Gastrocnemius medialis (tissue), 4 donors: ENCODE results near the gene ALDH3B1. TPM values are rescaled to one million over a fixed set of nuclear protein-coding genes. Genes with fewer than 3 reads are reported as not detected.

Source experiments
- ATAC-seq, 2 donors: fragments of 150-250 bp; one replicate each; pipeline ENCODE4 v1.9.1; 2016
- DNase-seq, 2 donors: peaks; one replicate each; pipeline ENCODE4 v3.0.0-alpha.2; 2019
- H3K27ac ChIP-seq, 4 donors: fragments of 200-600 bp; sonication (generic); 1 replicate in 1 of 4; 2 replicates in 3 of 4; pipeline ENCODE4 v1.5.1; 2016 to 2018; ENCODE audit warnings: mild to moderate bottlenecking in 2 of 4, moderate library complexity in 1 of 4
- H3K27me3 ChIP-seq, 3 donors: fragments of 200-600 bp; sonication (generic) in 2 of 3; 1 replicate in 1 of 3; 2 replicates in 2 of 3; pipeline versions ENCODE4 v1.5.1 to v1.6.0; 2016 to 2019; ENCODE audit warnings: mild to moderate bottlenecking in 1 of 3, moderate library complexity in 1 of 3
- H3K36me3 ChIP-seq, 2 donors: fragments of 200-600 bp; sonication (generic) in 1 of 2; one replicate each; pipeline ENCODE4 v1.5.1; 2017 to 2018
- H3K4me1 ChIP-seq, 2 donors: fragments of 200-600 bp; sonication (generic) in 1 of 2; one replicate each; pipeline ENCODE4 v1.5.1; 2016 to 2017; ENCODE audit warnings: mild to moderate bottlenecking in 2 of 2
- H3K4me3 ChIP-seq, 4 donors: fragments of 200-600 bp; sonication (generic) in 3 of 4; 1 replicate in 1 of 4; 2 replicates in 3 of 4; pipeline ENCODE4 v1.5.1; 2016 to 2019; ENCODE audit warnings: mild to moderate bottlenecking in 2 of 4
- H3K9me3 ChIP-seq, 3 donors: fragments of 200-600 bp; sonication (generic) in 2 of 3; 1 replicate in 1 of 3; 2 replicates in 2 of 3; pipeline ENCODE4 v1.5.1; 2016 to 2019
- POLR2A ChIP-seq, 2 donors: fragments of 450-650 bp; IDR thresholded peaks; one replicate each; pipeline ENCODE4 v1.6.1; 2017; ENCODE audit warnings: antibody characterized with exemption in 2 of 2, mild to moderate bottlenecking in 2 of 2, moderate library complexity in 2 of 2
- in situ Hi-C, 4 donors: fragments of 200-750 bp; cut with MboI; loops; one replicate each; pipeline versions ENCODE4 v1.15.0 to v1.8.0; 2017; ENCODE audit warnings: low sequenced_read_pairs in 4 of 4
- intact Hi-C: fragments of 100-400 bp; cut with DNase I; formaldehyde crosslinking; loops from one replicate; pipeline ENCODE4 v1.15.1; 2023; ENCODE audit warnings: low total_unique reads
- total RNA-seq, 4 donors: library from RNA; depleted of rRNA; stranded (reverse); fragments of >200 nt; gene quantifications; one replicate each; pipeline versions ENCODE4 v1.1.0 to v1.2.3, GENCODE V29; 2016
- TF ChIP-seq, protein P1 (sequence below), 5 experiments: fragments of 450-650 bp in 3 of 5; fragments of 200-600 bp in 2 of 5; sonication (generic) in 2 of 5; IDR thresholded peaks in 4 of 5; conservative IDR thresholded peaks in 1 of 5; 1 replicate in 4 of 5; 2 replicates in 1 of 5; pipeline ENCODE4 v1.5.1; 2016 to 2019; ENCODE audit warnings: antibody characterized with exemption in 5 of 5, mild to moderate bottlenecking in 3 of 5, moderate library complexity in 3 of 5

The ALDH3B1 gene
- total RNA-seq, 4 donors from 2014 or later, result 2.2 to 5.1 (median 3.6) TPM

DNA sequence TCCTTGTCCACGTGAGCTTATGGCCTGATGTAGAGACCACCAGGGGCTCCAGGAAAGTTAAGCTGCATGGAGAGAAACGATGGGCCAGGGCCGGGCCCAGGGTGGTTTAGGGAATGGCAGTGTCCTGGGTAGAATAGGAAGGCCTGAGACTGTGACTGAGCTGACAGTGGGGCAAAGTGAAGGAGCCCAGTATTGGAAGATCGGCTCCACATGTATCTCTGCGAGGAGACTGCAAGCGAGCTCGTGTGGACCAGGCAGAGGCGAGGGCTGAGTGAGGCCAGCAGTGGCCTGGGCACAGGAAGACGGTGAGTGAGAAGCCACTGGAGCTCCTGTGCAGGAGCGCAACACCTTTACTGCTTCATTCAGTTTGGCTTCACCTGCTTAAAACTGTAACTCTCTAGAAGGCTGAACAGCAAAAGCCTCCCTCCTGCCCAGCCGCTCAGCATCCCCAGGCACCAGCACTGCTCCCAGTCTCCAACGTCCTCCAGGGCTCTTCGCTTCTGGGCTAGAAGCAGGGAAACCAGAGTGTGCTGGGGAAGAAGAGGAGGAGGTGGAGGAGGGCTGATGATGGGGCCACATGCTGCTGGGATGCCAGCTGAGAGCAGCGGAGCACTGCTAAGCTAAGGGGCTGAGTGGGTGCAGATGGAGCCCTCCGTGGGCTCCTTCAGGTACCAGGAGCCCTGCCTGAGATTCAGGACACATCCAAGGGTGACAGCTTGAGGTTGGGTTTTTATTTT, 42.2 kb downstream of the ALDH3B1 start:
- Histone ChIP-seq H3K27ac (no peak overlapping the region), H3K4me1 (no peaks in the 10 kb centered on the region), H3K9me3 (no peaks in the 10 kb centered on the region), H3K27me3 (no peaks in the 10 kb centered on the region), H3K36me3 (no peaks in the 10 kb centered on the region), H3K4me3 (no peak overlapping the region)
- intact Hi-C loops (no loop called here), in situ Hi-C loops (no loop called here)
- DNase-seq (no peak), ATAC-seq (no peak)
- TF ChIP-seq, protein P1, sequence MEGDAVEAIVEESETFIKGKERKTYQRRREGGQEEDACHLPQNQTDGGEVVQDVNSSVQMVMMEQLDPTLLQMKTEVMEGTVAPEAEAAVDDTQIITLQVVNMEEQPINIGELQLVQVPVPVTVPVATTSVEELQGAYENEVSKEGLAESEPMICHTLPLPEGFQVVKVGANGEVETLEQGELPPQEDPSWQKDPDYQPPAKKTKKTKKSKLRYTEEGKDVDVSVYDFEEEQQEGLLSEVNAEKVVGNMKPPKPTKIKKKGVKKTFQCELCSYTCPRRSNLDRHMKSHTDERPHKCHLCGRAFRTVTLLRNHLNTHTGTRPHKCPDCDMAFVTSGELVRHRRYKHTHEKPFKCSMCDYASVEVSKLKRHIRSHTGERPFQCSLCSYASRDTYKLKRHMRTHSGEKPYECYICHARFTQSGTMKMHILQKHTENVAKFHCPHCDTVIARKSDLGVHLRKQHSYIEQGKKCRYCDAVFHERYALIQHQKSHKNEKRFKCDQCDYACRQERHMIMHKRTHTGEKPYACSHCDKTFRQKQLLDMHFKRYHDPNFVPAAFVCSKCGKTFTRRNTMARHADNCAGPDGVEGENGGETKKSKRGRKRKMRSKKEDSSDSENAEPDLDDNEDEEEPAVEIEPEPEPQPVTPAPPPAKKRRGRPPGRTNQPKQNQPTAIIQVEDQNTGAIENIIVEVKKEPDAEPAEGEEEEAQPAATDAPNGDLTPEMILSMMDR (IDR thresholded peaks at IDR 0.05 in 4 of 5, conservative IDR thresholded peaks at IDR 0.05 in 1 of 5), result no peak
- no peak for TF ChIP-seq POLR2A (IDR thresholded peaks at IDR 0.05)

DNA sequence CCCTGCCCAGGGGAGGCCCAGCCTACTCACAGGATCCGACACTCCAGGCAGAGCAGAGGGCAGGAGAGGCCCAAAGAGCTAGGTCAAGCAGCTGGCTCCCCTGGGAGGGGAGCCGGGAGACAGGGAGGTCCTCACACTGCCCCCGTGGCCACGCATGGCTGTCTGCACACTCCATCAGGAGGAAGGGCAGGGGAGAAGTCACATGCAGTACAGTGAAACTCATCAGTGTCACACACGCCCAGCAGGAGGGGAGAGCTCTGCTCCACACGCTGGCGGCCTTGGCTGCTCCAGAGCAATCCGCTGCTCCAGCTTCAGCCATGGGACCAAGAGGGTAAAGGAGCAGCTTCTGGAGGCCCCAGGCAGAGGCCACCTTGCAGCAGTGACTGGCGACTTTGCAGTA, 43.0 kb downstream of the ALDH3B1 start:
- Histone ChIP-seq H3K4me3 (no peak overlapping the region), H3K27ac (no peak overlapping the region), H3K4me1 (no peaks in the 10 kb centered on the region), H3K9me3 (no peaks in the 10 kb centered on the region), H3K27me3 (no peaks in the 10 kb centered on the region), H3K36me3 (no peaks in the 10 kb centered on the region)
- in situ Hi-C loops (no loop called here), intact Hi-C loops (no loop called here)
- TF ChIP-seq POLR2A (IDR thresholded peaks at IDR 0.05), result no peak
- TF ChIP-seq, protein P1 (IDR thresholded peaks at IDR 0.05 in 4 of 5, conservative IDR thresholded peaks at IDR 0.05 in 1 of 5), result no peak
- ATAC-seq, result no peak
- no peak for DNase-seq

DNA sequence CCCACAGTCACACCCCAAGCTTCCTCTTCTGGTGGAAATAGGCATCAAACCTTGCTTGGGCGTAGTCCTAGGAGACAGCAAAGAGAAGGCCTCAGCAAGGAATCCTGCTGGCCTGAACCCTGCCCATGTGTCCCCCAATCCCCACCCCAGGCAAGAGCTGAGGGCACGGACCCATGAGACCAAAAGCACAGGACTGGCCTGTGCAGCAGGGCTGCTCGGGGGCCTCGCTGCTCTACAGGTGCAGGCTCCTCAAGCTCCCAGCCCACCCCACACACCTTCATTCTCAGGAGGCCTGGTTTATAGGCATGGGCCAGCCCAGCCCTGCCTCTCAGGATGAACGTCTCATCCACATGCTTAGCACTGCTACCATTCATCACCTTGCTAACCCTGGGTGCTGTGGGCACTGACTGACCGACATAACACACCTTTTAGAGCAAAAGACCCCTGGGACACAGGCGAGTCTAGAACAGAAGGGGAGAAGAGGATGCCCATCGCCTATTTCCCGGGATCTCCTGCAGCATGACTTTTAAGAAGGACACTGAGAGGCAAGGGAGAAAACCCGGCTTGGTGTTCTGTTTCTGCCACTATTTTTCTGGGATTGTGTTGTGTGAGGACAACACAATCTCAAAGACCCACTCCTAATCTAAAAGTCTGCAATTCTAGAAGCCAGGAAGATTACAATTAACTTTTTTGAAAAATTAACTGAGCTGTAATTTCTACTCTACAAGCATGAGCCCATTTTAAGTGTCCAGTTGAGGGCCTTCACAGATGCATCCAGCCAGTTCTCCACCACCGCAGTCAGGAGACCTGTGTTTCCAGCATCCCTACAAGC, 44.1 kb downstream of the ALDH3B1 start:
- TF ChIP-seq, protein P1 (IDR thresholded peaks at IDR 0.05 in 4 of 5, conservative IDR thresholded peaks at IDR 0.05 in 1 of 5), result no peak
- no peak for TF ChIP-seq POLR2A (IDR thresholded peaks at IDR 0.05)

DNA sequence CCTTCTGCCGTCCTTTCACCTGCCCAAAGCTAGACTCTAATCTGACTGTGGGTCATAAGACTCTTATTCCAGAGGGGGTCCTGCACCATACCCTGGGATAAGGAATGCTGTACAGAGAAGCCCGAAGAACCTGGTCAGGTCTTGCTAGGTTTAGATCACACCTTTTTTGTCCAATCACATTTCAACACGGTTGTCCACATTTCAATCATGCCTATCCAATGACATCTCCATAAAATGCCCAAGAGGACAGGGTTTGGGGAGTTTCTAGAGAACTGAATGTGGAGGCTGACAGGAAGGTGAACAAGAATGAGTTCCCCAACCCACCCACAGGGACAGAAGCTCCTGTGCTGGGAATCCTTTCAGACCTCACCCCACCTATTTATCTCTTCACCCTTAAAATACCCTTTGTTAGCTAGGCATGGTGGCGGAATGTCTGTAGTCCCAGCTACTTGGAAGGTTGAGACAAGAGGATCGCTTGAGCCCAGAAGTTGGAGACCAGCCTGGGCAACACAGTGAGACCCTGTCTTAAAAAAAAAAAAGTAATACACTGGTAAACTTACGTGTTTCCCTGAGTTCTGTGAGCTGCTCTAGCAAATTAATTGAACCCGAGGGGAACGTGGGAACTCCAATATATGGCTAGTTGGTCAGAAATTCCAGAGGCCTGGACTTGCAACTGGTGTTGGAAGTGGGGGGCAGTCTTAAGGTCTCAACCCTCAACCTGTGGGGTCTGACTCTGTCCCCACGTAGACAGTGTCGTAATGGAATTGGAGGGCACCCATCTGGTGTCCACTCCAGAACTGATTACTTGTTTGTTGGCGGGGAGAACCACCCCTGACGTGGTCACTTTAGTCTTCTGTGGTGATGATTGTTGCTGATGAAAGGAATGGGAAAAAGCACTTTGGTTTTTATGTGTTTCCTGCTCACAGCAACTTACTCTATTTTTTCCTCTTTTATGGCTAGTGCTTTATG, 46.5 kb downstream of the ALDH3B1 start:
- Histone ChIP-seq H3K4me1 (no peaks in the 10 kb centered on the region), H3K36me3 (peaks cover 0 to 14% of the 10 kb centered on the region in 2 donors), H3K4me3 (no peak overlapping the region), H3K27ac (no peak overlapping the region), H3K9me3 (no peaks in the 10 kb centered on the region), H3K27me3 (no peaks in the 10 kb centered on the region)
- in situ Hi-C loops (no loop called here), intact Hi-C loops (no loop called here)
- TF ChIP-seq POLR2A (IDR thresholded peaks at IDR 0.05), result no peak
- TF ChIP-seq, protein P1 (IDR thresholded peaks at IDR 0.05 in 4 of 5, conservative IDR thresholded peaks at IDR 0.05 in 1 of 5), result no peak
- DNase-seq (no peak), ATAC-seq (no peak)

More for the DNA sequence above, 44.1 kb downstream of the ALDH3B1 start:
- in situ Hi-C loops, result no loop called here
- Histone ChIP-seq H3K4me3 (no peak overlapping the region), H3K27ac (no peak overlapping the region), H3K36me3 (no peaks in the 10 kb centered on the region), H3K4me1 (no peaks in the 10 kb centered on the region), H3K9me3 (no peaks in the 10 kb centered on the region), H3K27me3 (no peaks in the 10 kb centered on the region)
- intact Hi-C loops, result no loop called here
- ATAC-seq (no peak), DNase-seq (no peak)
